SH-SY5Y (cell line): ENCODE data around the gene CELF2.

Experiments used
- GATA2 ChIP-seq: IDR thresholded peaks from 2 replicates; pipeline ENCODE4 v1.6.1; 2011; ENCODE audit warnings: mild to moderate bottlenecking, low read depth, low read length
- GATA3 ChIP-seq: IDR thresholded peaks from 2 replicates; pipeline ENCODE4 v1.6.1; 2011; ENCODE audit warnings: low read depth, mild to moderate bottlenecking, low read length, moderate library complexity

Gene CELF2

GRCh38 chr10:11260170-11260569 is 242.5 kb downstream of the CELF2 start:
- no peak for TF ChIP-seq GATA2
- TF ChIP-seq GATA3 = no peak

GRCh38 chr10:11261143-11261542 is 243.5 kb downstream of the CELF2 start:
- TF ChIP-seq GATA3 = no peak
- TF ChIP-seq GATA2 = no peak

GRCh38 chr10:11261687-11262493 is 244.2 kb downstream of the CELF2 start:
- TF ChIP-seq GATA2 (no peak), GATA3 (no peak)

DNA sequence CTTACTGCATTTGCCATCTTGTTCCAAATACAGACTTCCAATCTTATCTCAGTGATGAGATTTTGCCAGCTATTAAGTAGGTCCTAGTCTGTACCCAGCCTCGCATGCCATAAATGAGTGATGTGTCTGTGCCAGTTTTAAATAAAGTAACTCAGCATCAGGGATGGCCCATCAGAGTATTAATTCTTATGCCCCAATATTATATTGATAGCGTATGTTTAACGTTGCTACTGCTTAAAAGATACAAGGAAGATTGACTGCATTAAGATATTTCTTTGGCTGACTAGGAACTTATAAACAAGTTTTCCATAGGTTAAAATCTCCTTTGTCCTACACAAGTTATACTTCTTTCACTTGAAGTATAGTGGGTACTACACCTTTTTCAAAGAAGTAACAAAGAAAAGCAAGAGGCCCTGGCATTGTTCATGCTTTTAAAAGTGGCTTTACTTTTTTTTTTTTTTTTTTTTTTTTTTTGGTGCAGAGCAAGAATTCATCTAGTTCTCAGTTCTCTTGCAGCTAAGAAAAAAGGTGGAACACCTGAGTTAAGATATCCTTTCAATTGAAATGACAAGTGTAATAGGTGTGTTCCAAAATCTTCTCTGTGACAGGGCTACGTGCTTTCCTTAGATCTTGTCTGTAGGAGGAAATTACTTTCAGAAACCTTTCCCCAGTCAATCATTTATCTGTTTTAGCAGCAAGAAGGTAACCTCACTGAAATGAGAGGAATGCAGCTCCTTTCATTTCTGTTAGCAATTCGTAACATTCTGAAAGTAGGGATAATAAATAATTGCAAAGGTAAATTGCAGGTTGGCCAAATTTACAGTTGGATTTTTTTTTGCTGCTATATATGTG is 245.0 kb downstream of the CELF2 start:
- TF ChIP-seq GATA2 = no peak
- no peak for TF ChIP-seq GATA3

DNA sequence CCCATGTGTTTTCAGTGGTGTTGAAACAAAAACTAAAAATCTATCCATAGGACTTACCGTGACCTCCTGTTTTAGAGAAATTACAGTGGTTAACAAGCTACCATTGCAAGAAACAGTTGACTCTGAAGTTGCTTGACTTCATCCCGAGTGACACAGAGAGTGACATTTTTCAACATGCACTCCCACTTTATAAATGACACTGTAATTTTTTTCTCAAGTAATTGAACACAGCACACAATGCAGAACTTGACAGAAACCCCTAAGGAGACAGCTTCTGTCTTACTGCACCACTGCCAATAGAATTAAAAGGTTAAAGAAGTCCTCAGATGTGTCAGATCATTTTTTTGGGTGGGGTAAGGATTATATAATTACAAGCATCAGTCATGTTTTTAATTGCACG is 246.1 kb downstream of the CELF2 start:
- TF ChIP-seq GATA3 (no peak), GATA2 (no peak)

DNA sequence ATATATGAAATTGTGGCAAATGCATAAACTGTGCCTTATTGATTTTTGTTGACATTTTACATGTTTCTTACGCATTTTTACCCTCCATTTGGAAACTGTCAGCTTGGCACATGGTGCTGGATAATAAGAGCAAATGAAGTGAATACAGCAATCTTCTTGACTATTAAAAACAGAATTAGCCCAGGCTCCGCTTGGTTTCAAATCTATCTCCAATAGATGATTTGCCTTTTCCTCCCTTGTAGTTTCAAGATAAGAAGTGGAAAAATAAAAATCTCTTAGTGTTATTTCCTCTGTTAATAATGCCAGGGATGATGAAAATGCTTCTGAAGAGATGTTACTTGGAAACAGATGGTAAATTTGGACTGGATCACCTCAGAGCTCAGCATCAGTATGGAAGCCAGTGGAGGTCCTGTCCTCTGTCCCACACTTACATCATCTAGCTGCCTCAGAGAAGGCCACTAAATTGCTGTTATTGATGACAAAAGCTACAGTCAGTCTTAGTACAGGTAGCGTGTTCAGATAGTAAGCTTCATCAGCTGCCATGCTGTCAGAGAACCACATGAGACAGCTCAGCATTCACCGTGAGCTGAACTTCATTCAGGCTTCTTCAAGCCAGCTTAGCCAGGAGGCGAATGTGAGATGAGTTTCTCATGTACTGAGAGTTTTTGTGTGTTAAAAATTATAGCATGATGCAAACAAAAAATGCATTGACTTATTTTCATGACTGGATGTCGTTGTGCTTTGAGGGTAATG is 246.8 kb downstream of the CELF2 start:
- TF ChIP-seq GATA2 (no peak), GATA3 (no peak)

- TF ChIP-seq GATA3 (no peak), GATA2 (no peak)
Observed at GRCh38 chr10:11265484-11265883, 247.8 kb downstream of the CELF2 start.

DNA sequence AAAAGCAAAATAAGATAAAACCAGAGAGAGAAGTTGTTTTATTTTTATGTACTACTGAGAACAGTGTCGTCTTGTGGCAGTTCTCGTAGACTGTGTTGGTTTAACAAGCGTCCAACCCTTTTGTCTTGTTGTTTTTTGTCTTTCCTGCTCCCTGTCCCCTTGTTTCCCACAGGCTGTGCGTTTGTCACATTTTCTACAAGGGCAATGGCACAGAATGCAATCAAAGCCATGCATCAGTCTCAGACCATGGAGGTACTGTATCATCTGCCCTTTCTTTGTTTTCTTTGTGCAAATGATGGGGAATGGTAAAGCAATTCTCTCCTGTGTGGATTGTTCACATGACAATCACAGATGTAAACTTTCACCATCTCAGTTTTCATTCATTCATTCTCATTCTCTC is 248.8 kb downstream of the CELF2 start:
- TF ChIP-seq GATA3 = no peak
- TF ChIP-seq GATA2 = no peak

DNA sequence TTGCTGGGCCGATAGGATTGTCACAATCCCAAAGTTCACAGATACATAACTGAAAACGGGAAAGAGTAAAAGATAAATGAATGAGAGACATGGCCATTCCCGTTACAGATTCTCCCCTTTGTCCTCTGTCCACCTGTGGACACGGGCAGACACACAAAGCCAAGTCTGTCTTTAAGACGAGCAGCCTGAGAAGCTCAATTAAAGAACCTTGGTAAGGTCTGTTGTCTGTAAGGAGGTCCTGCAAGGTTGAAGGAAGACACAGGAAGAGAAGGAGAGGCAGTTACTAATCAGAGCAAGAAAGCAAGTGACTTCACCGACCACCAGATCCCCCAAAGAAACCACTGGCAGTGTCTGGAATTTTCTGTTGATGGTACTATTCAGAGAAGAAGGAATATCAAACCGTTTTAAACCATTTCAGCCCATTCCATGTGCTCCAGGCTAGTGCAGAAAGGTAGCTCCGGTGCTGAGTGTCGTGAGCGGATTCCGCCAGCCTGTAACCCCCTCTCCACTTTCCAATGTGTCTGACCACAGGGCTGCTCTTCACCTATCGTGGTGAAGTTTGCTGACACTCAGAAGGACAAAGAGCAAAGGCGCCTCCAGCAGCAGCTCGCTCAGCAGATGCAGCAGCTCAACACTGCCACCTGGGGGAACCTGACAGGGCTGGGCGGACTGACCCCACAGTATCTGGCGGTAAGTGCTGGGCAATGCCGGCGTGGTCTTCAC is 252.6 kb downstream of the CELF2 start:
- no peak for TF ChIP-seq GATA2
- no peak for TF ChIP-seq GATA3

- TF ChIP-seq GATA3 (no peak), GATA2 (no peak)
Observed at GRCh38 chr10:11270858-11271179, 253.1 kb downstream of the CELF2 start.

GRCh38 chr10:11272915-11273389 is 255.3 kb downstream of the CELF2 start:
- no peak for TF ChIP-seq GATA3
- no peak for TF ChIP-seq GATA2

DNA sequence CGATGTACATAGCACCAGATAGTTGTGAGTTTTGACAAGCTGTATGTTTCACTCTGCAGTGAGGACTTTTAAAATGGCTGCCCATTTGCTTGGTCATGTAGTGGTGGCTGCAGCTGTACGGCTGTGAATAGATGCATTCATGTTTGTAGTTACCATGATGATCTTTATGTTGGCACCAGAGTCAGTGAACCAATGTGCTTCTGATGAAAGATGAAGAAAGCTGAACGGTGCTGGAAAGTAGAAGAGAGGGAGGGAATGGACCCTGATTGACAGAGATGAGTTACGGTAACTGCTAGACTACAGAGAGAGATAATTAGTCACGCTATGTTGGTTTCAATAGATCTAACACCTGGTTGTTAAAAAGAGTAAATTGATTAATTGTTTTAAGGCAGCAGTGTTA is 256.8 kb downstream of the CELF2 start:
- TF ChIP-seq GATA2 (no peak), GATA3 (no peak)

DNA sequence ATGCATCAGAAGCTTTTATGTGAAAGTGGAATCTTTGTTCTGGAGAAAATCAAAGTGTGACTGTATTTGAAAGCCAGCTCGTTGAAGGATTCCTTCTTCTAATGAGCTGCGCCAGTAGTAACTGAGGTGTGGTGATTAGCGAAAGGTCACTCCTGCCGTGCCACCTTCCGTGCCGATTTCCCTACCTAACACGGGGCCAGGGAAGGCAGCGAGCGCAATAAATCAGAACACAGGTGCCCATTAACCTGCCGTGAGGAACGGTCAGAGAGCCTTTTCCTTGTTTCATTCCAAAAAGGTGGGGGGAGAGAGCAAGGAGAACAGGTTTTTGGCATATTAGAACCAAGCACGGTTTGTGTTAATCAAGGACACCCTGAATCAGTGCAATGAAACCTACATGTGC is 258.0 kb downstream of the CELF2 start:
- TF ChIP-seq GATA2 = no peak
- TF ChIP-seq GATA3 = no peak
